ENCODE results near the gene RPL23. TPM values are rescaled to one million over a fixed set of nuclear protein-coding genes. Genes with fewer than 3 reads are reported as not detected.
A peak's percentile ranks its signal among the peaks of the same experiment; 100 is the strongest.

RPL23 gene
- total and polyA plus RNA-seq, 2 experiments from 2014 or later = 877 to 4,267 TPM

DNA sequence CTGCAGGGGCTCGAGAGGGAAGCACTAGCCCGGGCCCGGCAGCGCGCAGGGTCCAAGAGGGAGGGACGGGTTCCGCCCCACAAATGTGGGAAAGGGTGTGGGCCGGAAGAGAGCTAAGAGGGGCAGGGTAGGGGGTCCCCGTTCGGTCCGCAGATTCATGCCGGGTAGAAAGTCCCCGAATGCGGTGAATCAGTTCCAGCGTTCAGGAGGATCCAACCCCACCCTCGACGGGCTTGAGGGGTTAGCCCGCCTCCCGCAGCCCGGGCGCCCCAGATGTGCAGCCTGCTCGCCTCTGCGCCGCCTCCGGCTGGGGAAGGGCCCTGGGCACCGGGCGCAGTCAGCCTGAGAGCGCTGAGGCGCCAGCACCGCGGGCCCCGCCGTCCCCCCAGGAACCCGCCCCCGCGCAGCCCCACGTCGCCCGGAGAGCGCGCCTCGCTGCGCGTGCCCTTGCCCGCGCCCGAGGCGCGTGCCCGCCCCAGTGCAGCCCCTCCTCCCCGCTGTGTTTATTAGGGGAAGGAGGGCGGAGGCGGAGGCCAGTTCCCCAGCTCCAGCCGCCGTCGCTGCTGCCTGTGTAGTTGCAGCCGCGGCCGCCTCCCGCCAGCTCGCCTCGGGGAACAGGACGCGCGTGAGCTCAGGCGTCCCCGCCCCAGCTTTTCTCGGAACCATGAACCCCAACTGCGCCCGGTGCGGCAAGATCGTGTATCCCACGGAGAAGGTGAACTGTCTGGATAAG, 16.2 kb upstream of the RPL23 start, which contains the start of gene LASP1:
Gene LASP1 (plus strand): TSS at position 533 of the 733 bp plus-strand sequence. CDS start 132 bp downstream, at position 665.
- Mint-ChIP-seq H3K4me1 (peaks cover 38% of the 10 kb centered on the region), H3K27me3 (ENCODE audit: insufficient read depth, low read depth, poor library complexity) (peaks cover 41% of the 10 kb centered on the region), H3K27ac (peak within 1 kb of the TSS; percentile 95), H3K4me3 (peak within 1 kb of the TSS; percentile 93), H3K9me3 (peaks cover 6% of the 10 kb centered on the region; the same call in 2 of the 3 replicates), H3K36me3 (ENCODE audit: low read depth) (peaks cover 3% of the 10 kb centered on the region)
- Histone ChIP-seq H3K27me3 (ENCODE audit: insufficient read depth) (no peaks in the 10 kb centered on the region), H3K79me2 (replicated peaks; ENCODE audit: insufficient read depth) (peaks cover 41% of the 10 kb centered on the region), H3K36me3 (ENCODE audit: insufficient read depth) (no peaks in the 10 kb centered on the region), H3K4me3 (peak within 1 kb of the TSS; percentile 100), H4K20me1 (replicated peaks; ENCODE audit: insufficient read depth) (peaks cover 15% of the 10 kb centered on the region), H3K27ac (ENCODE audit: low read depth) (peak within 1 kb of the TSS; percentile 96), H3K9me2 (ENCODE audit: insufficient read depth) (no peaks in the 10 kb centered on the region), H2AFZ (peak within 1 kb of the TSS; percentile 72; the same call in 1 of the 2 replicates), H3K4me1 (ENCODE audit: insufficient read depth) (peaks cover 34% of the 10 kb centered on the region), H3K4me2 (peak within 1 kb of the TSS; percentile 97), H3F3A (replicated peaks; ENCODE audit: low read depth) (0 out of 2 replicates have a peak, but pooled peaks cover 10% of the 10 kb centered on the region)
- ATAC-seq (peak; percentile 53), DNase-seq (ENCODE audit: low spot score) (peak; percentile 88)
- TF ChIP-seq POLR2AphosphoS5 (IDR thresholded peaks at IDR 0.05; ENCODE audit: low read depth) = peak; percentile 71
- TF ChIP-seq, protein P1, sequence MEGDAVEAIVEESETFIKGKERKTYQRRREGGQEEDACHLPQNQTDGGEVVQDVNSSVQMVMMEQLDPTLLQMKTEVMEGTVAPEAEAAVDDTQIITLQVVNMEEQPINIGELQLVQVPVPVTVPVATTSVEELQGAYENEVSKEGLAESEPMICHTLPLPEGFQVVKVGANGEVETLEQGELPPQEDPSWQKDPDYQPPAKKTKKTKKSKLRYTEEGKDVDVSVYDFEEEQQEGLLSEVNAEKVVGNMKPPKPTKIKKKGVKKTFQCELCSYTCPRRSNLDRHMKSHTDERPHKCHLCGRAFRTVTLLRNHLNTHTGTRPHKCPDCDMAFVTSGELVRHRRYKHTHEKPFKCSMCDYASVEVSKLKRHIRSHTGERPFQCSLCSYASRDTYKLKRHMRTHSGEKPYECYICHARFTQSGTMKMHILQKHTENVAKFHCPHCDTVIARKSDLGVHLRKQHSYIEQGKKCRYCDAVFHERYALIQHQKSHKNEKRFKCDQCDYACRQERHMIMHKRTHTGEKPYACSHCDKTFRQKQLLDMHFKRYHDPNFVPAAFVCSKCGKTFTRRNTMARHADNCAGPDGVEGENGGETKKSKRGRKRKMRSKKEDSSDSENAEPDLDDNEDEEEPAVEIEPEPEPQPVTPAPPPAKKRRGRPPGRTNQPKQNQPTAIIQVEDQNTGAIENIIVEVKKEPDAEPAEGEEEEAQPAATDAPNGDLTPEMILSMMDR (conservative IDR thresholded peaks at IDR 0.05; ENCODE audit: low read depth in 2 of 2) = no peak

DNA sequence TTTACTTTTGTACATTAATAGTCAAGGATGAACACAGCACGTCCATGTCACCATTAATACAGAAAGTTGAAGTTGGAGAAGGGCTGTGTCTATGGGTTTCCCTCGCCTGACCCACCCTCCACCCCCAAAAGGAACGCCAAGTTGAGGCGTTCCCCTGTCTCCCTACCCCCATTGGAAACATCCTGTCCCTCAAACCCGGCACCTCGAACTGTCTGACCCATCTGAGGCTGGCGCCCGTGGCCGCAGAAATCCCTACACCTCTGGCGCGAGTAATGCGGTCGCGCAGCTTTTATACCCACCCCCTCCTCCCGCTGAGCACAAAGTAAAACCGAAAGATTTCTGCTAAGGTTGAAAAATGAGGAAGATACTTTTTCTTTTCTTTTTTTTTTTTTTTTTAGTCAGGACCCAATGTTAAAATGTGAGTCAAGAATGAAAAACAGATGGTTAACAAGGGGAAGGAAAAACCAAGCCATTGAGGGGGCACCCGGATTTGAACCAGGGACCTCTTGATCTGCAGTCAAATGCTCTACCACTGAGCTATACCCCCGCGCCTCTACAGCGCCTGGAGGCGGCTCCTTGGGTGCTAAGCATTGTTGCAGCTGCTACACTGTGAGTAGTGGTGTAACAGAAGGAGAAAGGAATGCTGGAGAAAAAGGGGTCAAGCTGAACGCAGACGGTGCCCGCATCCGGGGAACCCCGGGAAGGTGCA, 15.4 kb upstream of the RPL23 start:
- H3K4me1 Mint-ChIP-seq = peaks cover 35% of the 10 kb centered on the region
- H3K4me2 ChIP-seq = peak overlapping the region; percentile 86
- peaks cover 6% of the 10 kb centered on the region; the same call in 2 of the 3 replicates for H3K9me3 Mint-ChIP-seq
- H3K4me3 Mint-ChIP-seq = peak overlapping the region; percentile 93
- H2AFZ ChIP-seq = peak overlapping the region; percentile 72; the same call in 1 of the 2 replicates
- H3F3A ChIP-seq (replicated peaks; ENCODE audit: low read depth) = 0 out of 2 replicates have a peak, but pooled peaks cover 10% of the 10 kb centered on the region
- DNase-seq (ENCODE audit: low spot score) (peak; percentile 73), ATAC-seq (peak; percentile 56)
- H3K9me2 ChIP-seq (ENCODE audit: insufficient read depth) = no peaks in the 10 kb centered on the region
- peak overlapping the region; percentile 96 for H3K27ac ChIP-seq (ENCODE audit: low read depth)
- H4K20me1 ChIP-seq (replicated peaks; ENCODE audit: insufficient read depth) = peaks cover 15% of the 10 kb centered on the region
- H3K79me2 ChIP-seq (replicated peaks; ENCODE audit: insufficient read depth) = peaks cover 34% of the 10 kb centered on the region
- peaks cover 3% of the 10 kb centered on the region for H3K36me3 Mint-ChIP-seq (ENCODE audit: low read depth)
- H3K4me1 ChIP-seq (ENCODE audit: insufficient read depth) = peaks cover 29% of the 10 kb centered on the region
- H3K4me3 ChIP-seq = peak overlapping the region; percentile 100
- H3K27me3 ChIP-seq (ENCODE audit: insufficient read depth) = no peaks in the 10 kb centered on the region
- H3K27me3 Mint-ChIP-seq (ENCODE audit: insufficient read depth, low read depth, poor library complexity) = peaks cover 46% of the 10 kb centered on the region
- H3K27ac Mint-ChIP-seq = peak overlapping the region; percentile 95
- H3K36me3 ChIP-seq (ENCODE audit: insufficient read depth) = no peaks in the 10 kb centered on the region
- no peak for TF ChIP-seq ZNF114 (CRISPR knock-in tag; IDR thresholded peaks at IDR 0.05)
- TF ChIP-seq EZH2 (IDR thresholded peaks at IDR 0.05; ENCODE audit: low read depth, unreplicated experiment) = no peak
- TF ChIP-seq CREB1 (CRISPR knock-in tag; IDR thresholded peaks at IDR 0.05; ENCODE audit: low read depth) = peak; percentile 57
- TF ChIP-seq, protein P2, sequence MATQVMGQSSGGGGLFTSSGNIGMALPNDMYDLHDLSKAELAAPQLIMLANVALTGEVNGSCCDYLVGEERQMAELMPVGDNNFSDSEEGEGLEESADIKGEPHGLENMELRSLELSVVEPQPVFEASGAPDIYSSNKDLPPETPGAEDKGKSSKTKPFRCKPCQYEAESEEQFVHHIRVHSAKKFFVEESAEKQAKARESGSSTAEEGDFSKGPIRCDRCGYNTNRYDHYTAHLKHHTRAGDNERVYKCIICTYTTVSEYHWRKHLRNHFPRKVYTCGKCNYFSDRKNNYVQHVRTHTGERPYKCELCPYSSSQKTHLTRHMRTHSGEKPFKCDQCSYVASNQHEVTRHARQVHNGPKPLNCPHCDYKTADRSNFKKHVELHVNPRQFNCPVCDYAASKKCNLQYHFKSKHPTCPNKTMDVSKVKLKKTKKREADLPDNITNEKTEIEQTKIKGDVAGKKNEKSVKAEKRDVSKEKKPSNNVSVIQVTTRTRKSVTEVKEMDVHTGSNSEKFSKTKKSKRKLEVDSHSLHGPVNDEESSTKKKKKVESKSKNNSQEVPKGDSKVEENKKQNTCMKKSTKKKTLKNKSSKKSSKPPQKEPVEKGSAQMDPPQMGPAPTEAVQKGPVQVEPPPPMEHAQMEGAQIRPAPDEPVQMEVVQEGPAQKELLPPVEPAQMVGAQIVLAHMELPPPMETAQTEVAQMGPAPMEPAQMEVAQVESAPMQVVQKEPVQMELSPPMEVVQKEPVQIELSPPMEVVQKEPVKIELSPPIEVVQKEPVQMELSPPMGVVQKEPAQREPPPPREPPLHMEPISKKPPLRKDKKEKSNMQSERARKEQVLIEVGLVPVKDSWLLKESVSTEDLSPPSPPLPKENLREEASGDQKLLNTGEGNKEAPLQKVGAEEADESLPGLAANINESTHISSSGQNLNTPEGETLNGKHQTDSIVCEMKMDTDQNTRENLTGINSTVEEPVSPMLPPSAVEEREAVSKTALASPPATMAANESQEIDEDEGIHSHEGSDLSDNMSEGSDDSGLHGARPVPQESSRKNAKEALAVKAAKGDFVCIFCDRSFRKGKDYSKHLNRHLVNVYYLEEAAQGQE (IDR thresholded peaks at IDR 0.05; ENCODE audit: unreplicated experiment) = no peak
- TF ChIP-seq, protein P1 (conservative IDR thresholded peaks at IDR 0.05; ENCODE audit: low read depth in 2 of 2) = peak; percentile 23 to 56

Measured in GM23338 (cell line).